Measurements from ENCODE around the gene CRIP2.

DNA sequence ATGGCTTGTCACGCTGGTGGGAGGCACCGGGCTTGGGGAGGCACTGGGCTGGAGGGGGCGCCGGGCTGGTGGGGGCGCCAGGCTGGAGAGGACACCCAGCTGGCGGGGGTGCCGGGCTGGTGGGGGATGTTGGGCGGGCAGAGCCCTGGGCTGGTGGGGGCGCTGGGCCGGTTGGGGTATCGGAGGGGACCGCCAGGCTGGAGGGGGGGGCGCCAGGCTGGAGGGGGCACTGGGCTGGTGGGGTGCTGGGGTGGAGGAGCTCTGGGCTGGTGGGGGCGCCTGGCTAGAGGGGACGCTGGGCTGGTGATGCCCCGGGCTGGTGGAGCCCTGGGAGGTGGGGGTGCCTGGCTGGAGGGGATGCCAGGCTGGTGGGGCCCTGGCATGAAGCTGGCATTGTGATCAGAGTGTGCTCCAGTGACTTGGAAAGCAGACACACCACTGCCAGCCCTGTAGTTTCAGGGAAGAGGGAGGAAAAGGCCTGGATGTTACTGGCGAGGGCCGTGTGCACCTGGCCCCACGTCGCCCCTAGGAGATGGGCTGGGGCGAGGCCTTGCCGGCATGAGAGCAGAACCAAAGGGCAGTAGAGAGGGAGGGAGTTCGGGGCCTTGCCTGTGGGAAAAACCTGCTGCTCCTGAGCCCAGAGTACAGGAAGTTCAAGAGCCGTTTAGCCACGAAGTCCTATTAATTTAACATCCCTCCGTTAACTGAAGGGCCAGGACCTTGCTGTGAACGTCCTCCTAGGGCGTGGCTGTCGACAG, 29.5 kb downstream of the CRIP2 start:
- TF ChIP-seq EP300 (IDR thresholded peaks at IDR 0.05; ENCODE audit: borderline replicate concordance in 1 of 2, low read depth in 2 of 2, low read length in 2 of 2) (no peak), CTCF (IDR thresholded peaks at IDR 0.05; ENCODE audit: control extremely low read depth in 1 of 3, insufficient read depth in 1 of 3, low read depth in 1 of 3, low read length in 3 of 3) (no peak), POLR2A (IDR thresholded peaks at IDR 0.05; ENCODE audit: control extremely low read depth in 1 of 2, low read depth in 2 of 2, low read length in 2 of 2) (no peak), CREB1 (IDR thresholded peaks at IDR 0.05) (no peak)
